ENCODE results near the gene NCOA5. TPM values are rescaled to one million over a fixed set of nuclear protein-coding genes. Genes with fewer than 3 reads are reported as not detected.
A peak's percentile ranks its signal among the peaks of the same experiment; 100 is the strongest.

The NCOA5 gene
- total and polyA plus RNA-seq, 10 of the 15 experiments (the other 5 are each of a cell fraction or from before 2014, with no cell fraction given): 7.7 to 38.1 (median 30.1) TPM

GRCh38 chr20:46128310-46129151, 38.8 kb upstream of the NCOA5 start (continued):
- TF ChIP-seq POU2F2 (IDR thresholded peaks at IDR 0.05; ENCODE audit: borderline replicate concordance, low read depth, low read length) (0 out of 3 replicates have a peak, but pooled peaks have one; percentile 20), RAD21 (IDR thresholded peaks at IDR 0.05; ENCODE audit: insufficient read depth, low read depth, low read length) (peak; percentile 20; the same call in 1 of the 2 replicates), DPF2 (IDR thresholded peaks at IDR 0.05) (no peak), SMC3 (IDR thresholded peaks at IDR 0.05; ENCODE audit: borderline replicate concordance, low read length) (no peak; the same call in 1 of the 2 replicates), CHD1 (IDR thresholded peaks at IDR 0.05; ENCODE audit: low read depth, low read length) (no peak), IKZF1 (conservative IDR thresholded peaks at IDR 0.05) (peak; percentile 30; the same call in 1 of the 2 replicates), IRF4 (IDR thresholded peaks at IDR 0.05; ENCODE audit: low read depth, low read length) (no peak), STAT3 (IDR thresholded peaks at IDR 0.05; ENCODE audit: low read depth, low read length) (no peak), FOS (IDR thresholded peaks at IDR 0.05; ENCODE audit: borderline replicate concordance, extremely low read depth, insufficient read length) (no peak)

- Histone ChIP-seq H3K4me3 (no peak overlapping the region), H3K4me2 (ENCODE audit: control insufficient read depth, insufficient read depth) (no peak overlapping the region), H4K20me1 (ENCODE audit: control insufficient read depth, insufficient read depth) (peaks cover 9% of the 10 kb centered on the region), H3K4me1 (ENCODE audit: control insufficient read depth, insufficient read depth, low read length) (peaks cover 21% of the 10 kb centered on the region), H3K36me3 (ENCODE audit: control insufficient read depth in 2 of 2, insufficient read depth in 2 of 2, low read length in 1 of 2) (peaks cover 23 to 26% of the 10 kb centered on the region in 2 experiments), H3K9me3 (replicated peaks; ENCODE audit: control insufficient read depth, insufficient read depth, low read length) (no peaks in the 10 kb centered on the region), H3K27ac (ENCODE audit: control insufficient read depth, insufficient read depth) (no peak overlapping the region), H2AFZ (ENCODE audit: control insufficient read depth, low read depth, low read length) (no peak overlapping the region), H3K79me2 (ENCODE audit: control insufficient read depth, insufficient read depth, low read length) (peaks cover 12% of the 10 kb centered on the region), H3K27me3 (replicated peaks in 1 of 2; ENCODE audit: control insufficient read depth in 2 of 2, insufficient read depth in 2 of 2, low read length in 1 of 2) (no peaks in the 10 kb centered on the region), H3K9ac (ENCODE audit: control insufficient read depth, insufficient read depth, low read length) (no peak overlapping the region)
- FAIRE-seq (no peak), DNase-seq (ENCODE audit: low read depth, low spot score) (no peak), ATAC-seq (no peak)
- in situ Hi-C loops (cut with MboI): no loop called here
- intact Hi-C loops (cut with micrococcal nuclease; ENCODE audit: unreplicated experiment): no loop called here
- CTCF ChIA-PET: interaction anchor here (0.9 to 6.0 kb wide), 7 partner anchors 8 to 279 kb away, joined by 3 to 63 read pairs (median 6); partner anchors contain the start of gene ELMO2
- SMC1A ChIA-PET (ENCODE audit: uncharacterized antibody, unreplicated experiment): interaction anchor here (5.9 kb wide), 1 partner anchor 9 kb away, joined by 39 read pairs; the partner anchor contains the start of gene CD40
- 70% methylated on average over 11 of the region's 11 CpGs for WGBS (ENCODE audit: insufficient coverage, insufficient replicate concordance, low lambda C conversion rate, missing lambda C conversion rate)
- RAD21 ChIA-PET (ENCODE audit: unreplicated experiment): no interaction called here
- POLR2A ChIA-PET: no interaction called here
- no peak for TF ChIP-seq BACH1 (IDR thresholded peaks at IDR 0.05; ENCODE audit: borderline replicate concordance)
- no peak for TF ChIP-seq CHD2 (IDR thresholded peaks at IDR 0.05; ENCODE audit: borderline replicate concordance, low read depth, low read length)
- TF ChIP-seq CTCF (IDR thresholded peaks at IDR 0.05 in 2 of 3, conservative IDR thresholded peaks at IDR 0.05 in 1 of 3; ENCODE audit: control insufficient read depth in 2 of 3, extremely low read depth in 1 of 3, insufficient read depth in 1 of 3, low read depth in 3 of 3, low read length in 3 of 3): no peak
- no peak for TF ChIP-seq KLF5 (IDR thresholded peaks at IDR 0.05; ENCODE audit: partially characterized antibody)
- TF ChIP-seq ASH2L (IDR thresholded peaks at IDR 0.05; ENCODE audit: borderline replicate concordance, low read depth): no peak
- no peak for TF ChIP-seq NBN (IDR thresholded peaks at IDR 0.05)
- no peak for TF ChIP-seq STAT3 (IDR thresholded peaks at IDR 0.05; ENCODE audit: low read depth, low read length)
- no peak for TF ChIP-seq EZH2 (IDR thresholded peaks at IDR 0.05; ENCODE audit: borderline replicate concordance, control insufficient read depth, low read depth, low read length)
- no peak for TF ChIP-seq CREB1 (IDR thresholded peaks at IDR 0.05; ENCODE audit: low read depth)
- no TSS peak for BruUV-seq (replicated peaks)
Observed at GRCh38 chr20:46127396-46128010, 37.7 kb upstream of the NCOA5 start.

Data from GM12878 (cell line).